BJ (cell line): ENCODE data around the gene STARD10. TPM values are rescaled to one million over a fixed set of nuclear protein-coding genes. Genes with fewer than 3 reads are reported as not detected.

Experiments used
- CTCF ChIA-PET: fragments of 350-600 bp; formaldehyde crosslinking; extraction: SDS; loops from one replicate; lab custom pipeline; 2021; ENCODE audit warnings: antibody characterized with exemption, inconsistent platforms; lab: Yijun Ruan, JAX
- POLR2A ChIA-PET: fragments of 300-600 bp; sonication (Branson Sonifier 250); formaldehyde crosslinking; extraction: SDS; loops from one replicate; lab custom pipeline; 2021; ENCODE audit warnings: antibody characterized with exemption; lab: Charles Lee
- DNase-seq: peaks from one replicate; pipeline ENCODE4 v3.0.0-alpha.2; 2011; ENCODE audit warnings: low read depth
- H3K27me3 ChIP-seq: 2 replicates; pipeline ENCODE4 v1.6.0; 2011; ENCODE audit warnings: low read length; ENCODE audit not compliant: control insufficient read depth, insufficient read depth
- H3K36me3 ChIP-seq: 2 replicates; pipeline ENCODE4 v1.5.1; 2011; ENCODE audit warnings: low read length; ENCODE audit not compliant: control insufficient read depth, insufficient read depth
- H3K4me3 ChIP-seq: 2 replicates; pipeline ENCODE4 v1.5.1; 2011; ENCODE audit warnings: low read depth, mild to moderate bottlenecking, control low read depth, low read length
- polyA plus RNA-seq: library from polyadenylated mRNA; depleted of rRNA; stranded (reverse); fragments of >200 nt; gene quantifications from 2 replicates; pipeline ENCODE4 v1.2.3, GENCODE V29; 2011
- TF ChIP-seq, protein P1 (sequence below): IDR thresholded peaks from 2 replicates; pipeline ENCODE4 v1.5.1; 2011; ENCODE audit warnings: low read depth, mild to moderate bottlenecking, control low read depth, inconsistent platforms, low read length, moderate library complexity; ENCODE audit not compliant: insufficient read depth

STARD10 gene
- polyA plus RNA-seq, 1 experiment: 37.1 TPM

DNA sequence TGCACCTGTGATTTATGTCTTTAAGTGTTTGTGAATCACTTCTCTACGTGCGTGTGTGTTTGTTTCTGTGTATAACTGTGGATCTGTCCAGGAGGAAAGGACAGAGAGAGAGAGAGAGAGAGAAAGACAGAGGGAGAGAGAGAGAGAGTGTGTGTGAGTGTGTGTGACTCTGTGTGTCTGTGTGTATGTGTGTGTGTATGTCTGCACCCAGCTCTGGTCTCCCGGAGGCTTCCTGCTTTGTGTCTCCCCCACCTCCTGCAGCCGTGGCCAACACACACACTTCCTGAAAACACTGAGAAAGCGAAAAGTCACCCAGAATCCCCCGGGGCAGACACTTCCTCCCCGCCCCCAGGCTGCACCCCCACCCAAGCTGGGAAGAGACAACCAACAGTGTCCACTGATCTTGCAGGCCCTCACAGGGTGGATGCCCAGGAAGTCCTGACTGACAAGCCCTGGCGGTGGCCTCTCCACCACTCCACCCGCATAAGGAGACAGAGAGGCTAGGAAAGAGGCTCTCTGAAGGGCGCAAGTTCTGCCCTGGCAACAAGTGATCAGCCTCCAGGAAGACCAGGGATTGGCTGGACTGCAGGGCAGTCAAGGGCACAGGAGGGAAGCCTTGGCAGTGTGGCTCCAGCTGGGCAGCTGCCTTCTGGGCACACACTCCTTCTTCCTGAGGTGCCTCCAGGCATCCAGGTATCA lies 71.6 kb downstream of the STARD10 start:
- ChIA-PET POLR2A (interaction anchor here (0.6 kb wide), 2 partner anchors 553 to 586 kb away, joined by 11 to 12 read pairs; partner anchors contain the start of gene ARHGEF17), CTCF (interaction anchor here (0.6 to 14.8 kb wide), 7 partner anchors 38 to 464 kb away, joined by 4 to 139 read pairs (median 6); partner anchors contain the start of genes ATG16L2, FCHSD2 and STARD10)
- H3K4me3 ChIP-seq: peak overlapping the region; percentile 50
- H3K36me3 ChIP-seq: peaks cover 7% of the 10 kb centered on the region
- no peaks in the 10 kb centered on the region for H3K27me3 ChIP-seq
- TF ChIP-seq, protein P1, sequence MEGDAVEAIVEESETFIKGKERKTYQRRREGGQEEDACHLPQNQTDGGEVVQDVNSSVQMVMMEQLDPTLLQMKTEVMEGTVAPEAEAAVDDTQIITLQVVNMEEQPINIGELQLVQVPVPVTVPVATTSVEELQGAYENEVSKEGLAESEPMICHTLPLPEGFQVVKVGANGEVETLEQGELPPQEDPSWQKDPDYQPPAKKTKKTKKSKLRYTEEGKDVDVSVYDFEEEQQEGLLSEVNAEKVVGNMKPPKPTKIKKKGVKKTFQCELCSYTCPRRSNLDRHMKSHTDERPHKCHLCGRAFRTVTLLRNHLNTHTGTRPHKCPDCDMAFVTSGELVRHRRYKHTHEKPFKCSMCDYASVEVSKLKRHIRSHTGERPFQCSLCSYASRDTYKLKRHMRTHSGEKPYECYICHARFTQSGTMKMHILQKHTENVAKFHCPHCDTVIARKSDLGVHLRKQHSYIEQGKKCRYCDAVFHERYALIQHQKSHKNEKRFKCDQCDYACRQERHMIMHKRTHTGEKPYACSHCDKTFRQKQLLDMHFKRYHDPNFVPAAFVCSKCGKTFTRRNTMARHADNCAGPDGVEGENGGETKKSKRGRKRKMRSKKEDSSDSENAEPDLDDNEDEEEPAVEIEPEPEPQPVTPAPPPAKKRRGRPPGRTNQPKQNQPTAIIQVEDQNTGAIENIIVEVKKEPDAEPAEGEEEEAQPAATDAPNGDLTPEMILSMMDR: no peak
- DNase-seq: peak; percentile 46

DNA sequence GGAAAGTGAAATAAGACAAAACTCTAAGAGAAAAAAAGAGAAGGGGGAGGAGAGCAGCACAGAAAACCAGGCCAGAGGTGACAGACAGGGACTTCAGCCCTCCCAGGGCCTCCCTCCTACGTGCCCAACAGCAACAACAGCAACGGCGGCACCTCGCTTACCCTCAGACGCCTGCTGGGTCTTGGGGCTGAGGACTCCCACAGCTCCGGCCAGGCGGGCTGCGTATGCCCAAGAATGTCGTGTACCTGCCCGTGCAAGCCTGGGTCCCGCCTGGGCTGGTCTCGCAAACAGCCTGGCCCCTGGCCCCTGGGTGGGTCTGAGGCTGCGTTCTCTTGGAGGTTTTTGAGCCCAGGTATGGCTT lies 72.2 kb downstream of the STARD10 start:
- H3K27me3 ChIP-seq: no peaks in the 10 kb centered on the region
- ChIA-PET POLR2A (no interaction called here), CTCF (interaction anchor here (0.6 to 14.8 kb wide), 7 partner anchors 38 to 464 kb away, joined by 4 to 139 read pairs (median 6); partner anchors contain the start of genes ATG16L2, FCHSD2 and STARD10)
- peak overlapping the region; percentile 50 for H3K4me3 ChIP-seq
- peaks cover 9% of the 10 kb centered on the region for H3K36me3 ChIP-seq
- TF ChIP-seq, protein P1: no peak
- no peak for DNase-seq

GRCh38 chr11:72721276-72721675 lies 72.6 kb downstream of the STARD10 start:
- POLR2A ChIA-PET: no interaction called here
- Histone ChIP-seq H3K4me3 (peak overlapping the region; percentile 50), H3K36me3 (peaks cover 9% of the 10 kb centered on the region), H3K27me3 (no peaks in the 10 kb centered on the region)
- DNase-seq: no peak
- CTCF ChIA-PET: interaction anchor here (1.3 to 14.8 kb wide), 5 partner anchors 35 to 574 kb away, joined by 3 to 139 read pairs (median 4); partner anchors contain the start of genes ATG16L2 and STARD10
- TF ChIP-seq, protein P1: no peak

- ChIA-PET POLR2A (no interaction called here), CTCF (interaction anchor here (0.6 to 14.8 kb wide), 5 partner anchors 25 to 574 kb away, joined by 3 to 139 read pairs (median 3); partner anchors contain the start of gene STARD10)
- H3K27me3 ChIP-seq: no peaks in the 10 kb centered on the region
- DNase-seq: no peak
- H3K36me3 ChIP-seq: peaks cover 9% of the 10 kb centered on the region
- H3K4me3 ChIP-seq: peak overlapping the region; percentile 50
- TF ChIP-seq, protein P1: no peak
Measured at GRCh38 chr11:72720784-72721183, 73.1 kb downstream of the STARD10 start.

GRCh38 chr11:72720047-72720446 lies 73.8 kb downstream of the STARD10 start:
- POLR2A ChIA-PET: no interaction called here
- TF ChIP-seq, protein P1: no peak
- CTCF ChIA-PET: interaction anchor here (1.3 to 14.8 kb wide), 3 partner anchors 34 to 575 kb away, joined by 3 to 139 read pairs (median 3); partner anchors contain the start of gene STARD10
- Histone ChIP-seq H3K27me3 (no peaks in the 10 kb centered on the region), H3K36me3 (peaks cover 9% of the 10 kb centered on the region), H3K4me3 (peak overlapping the region; percentile 50)
- no peak for DNase-seq
